Adrenal gland (tissue), 12 donors: ENCODE measurements around the gene PPP2R2D. TPM values are rescaled to one million over a fixed set of nuclear protein-coding genes. Genes with fewer than 3 reads are reported as not detected.

ENCODE experiments used
- DNase-seq, 7 donors: peaks; one replicate each; pipeline ENCODE4 v3.0.0-alpha.2; 2019 to 2020
- H3K27ac ChIP-seq, 5 donors: fragments of 200-600 bp; sonication (generic) in 4 of 5; 1 replicate in 3 of 5; 2 replicates in 2 of 5; pipeline versions ENCODE4 v1.5.1 to v1.8.0; 2016 to 2020; ENCODE audit warnings: mild to moderate bottlenecking in 1 of 5
- H3K27me3 ChIP-seq: fragments of 200-600 bp; 2 replicates; pipeline ENCODE4 v1.8.0; 2021
- H3K36me3 ChIP-seq, 2 donors: fragments of 200-600 bp; replicated peaks in 1 of 2; 1 replicate in 1 of 2; 2 replicates in 1 of 2; pipeline versions ENCODE4 v1.5.1 to v1.8.0; 2018 to 2022
- H3K4me1 ChIP-seq, 2 donors: fragments of 200-600 bp; replicated peaks in 1 of 2; 1 replicate in 1 of 2; 2 replicates in 1 of 2; pipeline versions ENCODE4 v1.5.1 to v1.8.0; 2018 to 2021
- H3K4me3 ChIP-seq, 4 donors: fragments of 200-600 bp; sonication (generic) in 3 of 4; one replicate each; pipeline ENCODE4 v1.5.1; 2016 to 2018
- H3K9me3 ChIP-seq, 3 donors: fragments of 200-600 bp; sonication (generic) in 1 of 3; replicated peaks in 1 of 3; 1 replicate in 2 of 3; 2 replicates in 1 of 3; pipeline versions ENCODE4 v1.5.1 to v1.8.0; 2016 to 2021
- POLR2A ChIP-seq, 2 donors: fragments of 450-650 bp; IDR thresholded peaks; one replicate each; pipeline ENCODE4 v1.6.1; 2017; ENCODE audit warnings: antibody characterized with exemption in 2 of 2, mild to moderate bottlenecking in 2 of 2, moderate library complexity in 1 of 2
- WGBS, 4 donors: extraction: QIAGEN DNeasy Blood & Tissue Kit in 2 of 4; methylation state at CpG; one replicate each; pipeline versions ENCODE4 v1.1.5 to v1.1.7; 2013 to 2017; 5-methylcytosine and 5-hydroxymethylcytosine counted together
- intact Hi-C, 2 donors: fragments of 100-400 bp; cut with DNase I; formaldehyde crosslinking; loops; one replicate each; pipeline versions ENCODE4 v1.14.1 to v1.15.0; 2022 to 2023
- polyA plus RNA-seq, 3 donors: library from polyadenylated mRNA; stranded (reverse); fragments of 200-250 nt in 2 of 3; fragments of 350-450 nt in 1 of 3; fragmentation: Illumina TruSeq in 1 of 3; extraction: RNeasy Lipid Tissue Mini Kit (QIAGEN cat#74804) in 1 of 3; gene quantifications; one replicate each; pipeline ENCODE4 v1.2.3, GENCODE V29; 2013 to 2014
- total RNA-seq, 9 donors: library from RNA; depleted of rRNA in 4 of 9; stranded (reverse); fragments of >200 nt in 4 of 9; fragments of 120-200 nt in 1 of 9; fragmentation: NEBNext Ultra II Directional in 1 of 9; extraction: Animal tissue kit (Norgen Biotek cat#: 25700) in 1 of 9; gene quantifications; one replicate each; pipeline versions ENCODE4 v1.1.0 to v1.2.4, GENCODE V29; 2013 to 2023
- TF ChIP-seq, protein P1 (sequence below), 6 experiments: fragments of 450-650 bp in 4 of 6; fragments of 200-600 bp in 2 of 6; sonication (generic) in 1 of 6; IDR thresholded peaks; 1 replicate in 5 of 6; 2 replicates in 1 of 6; pipeline versions ENCODE4 v1.5.1 to v1.8.0; 2016 to 2021; ENCODE audit warnings: antibody characterized with exemption in 6 of 6, mild to moderate bottlenecking in 2 of 6, moderate library complexity in 1 of 6
- donor health status: healthy with polysubstance abuse.
- donor health status: Bipolar disorder and iron deficiency.
- donor health status: DM: yes; HTN: yes; CAD: no.
- donor health status: DM: no; HTN: no; CAD: no.
- donor health status: DM: no; HTN: no; CAD: no.
- donor health status: DM: yes; HTN: yes; CAD: no.

Gene PPP2R2D
- total and polyA plus RNA-seq, 12 donors = 37.8 to 83.2 (median 58.9) TPM

DNA sequence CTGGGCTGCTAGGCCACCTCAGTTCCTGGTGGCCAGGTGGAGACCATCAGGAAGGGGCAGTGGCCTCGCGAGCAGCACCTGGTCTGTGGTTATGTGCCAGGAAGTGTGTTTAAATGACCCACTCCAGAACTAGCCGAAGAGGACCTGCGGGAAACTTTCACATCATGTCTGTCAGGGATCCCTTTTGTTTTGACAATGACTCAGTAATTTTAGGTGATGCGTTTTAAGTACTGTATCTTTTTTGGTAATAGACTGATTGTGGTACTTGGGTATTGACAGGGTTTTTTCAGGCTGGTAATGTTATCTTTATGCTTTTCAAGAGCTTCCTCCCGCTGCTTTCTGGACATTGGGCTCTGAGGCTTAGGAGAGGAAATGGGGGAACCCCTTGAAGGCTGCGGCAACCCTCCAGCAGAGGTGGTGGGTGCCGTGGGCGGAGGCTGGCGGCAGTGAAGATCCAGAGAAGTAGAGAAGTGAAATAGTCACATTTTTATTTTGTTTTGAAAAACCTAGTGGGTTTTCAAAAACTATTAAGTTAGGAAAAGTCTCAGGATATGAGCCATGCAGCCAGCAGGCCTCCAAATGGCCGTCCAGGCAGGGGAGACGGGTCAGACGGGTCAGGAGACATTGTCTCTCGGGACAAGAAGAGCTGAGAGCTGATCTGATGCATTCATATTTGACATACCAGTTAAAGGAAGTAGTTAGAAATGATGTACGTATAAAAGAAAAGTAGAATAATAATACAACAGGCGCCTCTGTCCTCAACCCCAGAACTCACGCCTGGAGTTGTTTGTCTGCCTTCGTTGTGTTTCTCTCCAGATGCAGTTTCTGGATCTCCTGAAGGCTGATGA, 27.7 kb downstream of the PPP2R2D start:
- H3K9me3 ChIP-seq = no peaks in the 10 kb centered on the region
- H3K27me3 ChIP-seq = no peaks in the 10 kb centered on the region
- intact Hi-C loops = no loop called here
- H3K4me3 ChIP-seq = no peak overlapping the region
- H3K4me1 ChIP-seq = peaks cover 10 to 52% of the 10 kb centered on the region in 2 donors
- TF ChIP-seq, protein P1, sequence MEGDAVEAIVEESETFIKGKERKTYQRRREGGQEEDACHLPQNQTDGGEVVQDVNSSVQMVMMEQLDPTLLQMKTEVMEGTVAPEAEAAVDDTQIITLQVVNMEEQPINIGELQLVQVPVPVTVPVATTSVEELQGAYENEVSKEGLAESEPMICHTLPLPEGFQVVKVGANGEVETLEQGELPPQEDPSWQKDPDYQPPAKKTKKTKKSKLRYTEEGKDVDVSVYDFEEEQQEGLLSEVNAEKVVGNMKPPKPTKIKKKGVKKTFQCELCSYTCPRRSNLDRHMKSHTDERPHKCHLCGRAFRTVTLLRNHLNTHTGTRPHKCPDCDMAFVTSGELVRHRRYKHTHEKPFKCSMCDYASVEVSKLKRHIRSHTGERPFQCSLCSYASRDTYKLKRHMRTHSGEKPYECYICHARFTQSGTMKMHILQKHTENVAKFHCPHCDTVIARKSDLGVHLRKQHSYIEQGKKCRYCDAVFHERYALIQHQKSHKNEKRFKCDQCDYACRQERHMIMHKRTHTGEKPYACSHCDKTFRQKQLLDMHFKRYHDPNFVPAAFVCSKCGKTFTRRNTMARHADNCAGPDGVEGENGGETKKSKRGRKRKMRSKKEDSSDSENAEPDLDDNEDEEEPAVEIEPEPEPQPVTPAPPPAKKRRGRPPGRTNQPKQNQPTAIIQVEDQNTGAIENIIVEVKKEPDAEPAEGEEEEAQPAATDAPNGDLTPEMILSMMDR (IDR thresholded peaks at IDR 0.05) = no peak
- no peak for TF ChIP-seq POLR2A (IDR thresholded peaks at IDR 0.05)
- H3K27ac ChIP-seq = peak overlapping the region in 2 of 5 donors; percentile 44 to 70
- DNase-seq = peak in 1 of 7 donors; percentile 53
- WGBS, 4 donors = 64 to 73% (median 69%) methylated on average over 18 of the region's 18 CpGs
- H3K36me3 ChIP-seq = no peaks in the 10 kb centered on the region

DNA sequence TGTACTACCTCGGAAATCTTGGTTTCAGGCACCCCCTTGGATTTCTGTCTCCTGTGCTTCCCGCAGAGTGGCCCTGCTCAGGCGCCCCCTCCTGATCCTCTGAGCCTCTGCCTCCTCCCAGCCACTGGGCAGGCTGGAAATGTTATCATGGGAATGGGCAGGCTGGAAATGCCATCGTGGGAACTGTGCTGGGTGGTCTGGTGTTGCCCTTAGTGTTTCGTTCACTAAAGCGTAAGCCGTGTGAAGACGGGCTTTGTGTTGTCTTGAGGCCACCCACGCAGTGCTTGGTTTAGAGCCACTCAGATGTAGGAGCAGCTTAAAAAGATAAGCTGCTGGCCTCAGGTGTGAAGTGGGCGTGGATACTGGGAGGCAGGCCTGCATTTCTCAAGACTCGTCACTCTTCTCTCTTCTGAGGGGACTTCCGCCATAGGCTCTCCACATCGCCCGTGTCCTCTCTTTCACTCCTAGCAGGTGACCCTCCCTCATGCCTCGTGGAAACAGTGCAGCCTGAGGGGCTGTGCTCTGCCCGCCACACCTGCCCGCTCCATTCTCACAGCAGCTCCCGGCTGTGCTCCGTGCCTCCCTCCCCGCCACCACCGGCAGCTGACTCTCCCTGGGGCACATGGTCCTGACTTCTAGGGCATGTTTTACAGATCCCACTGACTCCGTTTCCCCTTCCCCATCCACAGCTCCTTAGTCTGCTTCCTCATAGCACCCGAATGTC, 28.5 kb downstream of the PPP2R2D start:
- TF ChIP-seq POLR2A (IDR thresholded peaks at IDR 0.05) = no peak
- TF ChIP-seq, protein P1 (IDR thresholded peaks at IDR 0.05) = no peak
- intact Hi-C loops = no loop called here
- Histone ChIP-seq H3K9me3 (no peaks in the 10 kb centered on the region), H3K27ac (peak overlapping the region in 2 of 5 donors; percentile 24 to 70), H3K27me3 (no peaks in the 10 kb centered on the region), H3K36me3 (no peaks in the 10 kb centered on the region), H3K4me3 (no peak overlapping the region), H3K4me1 (peaks cover 10 to 55% of the 10 kb centered on the region in 2 donors)
- 82 to 87% (median 86%) methylated on average over 19 to 23 of the region's 23 CpGs for WGBS, 4 donors
- peak in 1 of 7 donors; percentile 50 for DNase-seq

DNA sequence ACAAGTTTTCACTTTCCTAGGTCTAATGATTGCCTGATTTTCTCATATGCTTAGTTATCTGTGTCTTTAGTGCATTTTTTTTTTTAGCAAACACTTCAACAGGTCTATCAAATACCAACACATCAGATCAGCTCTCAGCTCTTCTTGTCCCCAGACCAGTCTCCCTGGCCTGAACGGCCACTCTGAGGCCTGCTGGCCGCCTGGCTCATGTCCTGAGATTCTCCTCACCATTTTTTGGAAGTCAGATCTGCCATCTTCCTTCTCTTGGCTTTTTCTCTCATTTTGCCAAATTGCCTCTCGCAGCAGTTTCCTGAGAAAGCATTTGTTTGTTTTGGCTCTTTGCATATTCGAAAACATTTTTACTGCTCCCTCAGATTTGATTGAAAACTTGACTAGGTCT, 29.3 kb downstream of the PPP2R2D start:
- Histone ChIP-seq H3K27me3 (no peaks in the 10 kb centered on the region), H3K9me3 (no peaks in the 10 kb centered on the region), H3K36me3 (no peaks in the 10 kb centered on the region), H3K27ac (peak overlapping the region in 1 of 5 donors; percentile 65), H3K4me3 (no peak overlapping the region), H3K4me1 (peaks cover 10 to 55% of the 10 kb centered on the region in 2 donors)
- intact Hi-C loops = no loop called here
- TF ChIP-seq, protein P1 (IDR thresholded peaks at IDR 0.05) = no peak
- TF ChIP-seq POLR2A (IDR thresholded peaks at IDR 0.05) = no peak
- no peak for DNase-seq
- 67 to 88% (median 73%) methylated on average over 4 of the region's 4 CpGs for WGBS, 4 donors

DNA sequence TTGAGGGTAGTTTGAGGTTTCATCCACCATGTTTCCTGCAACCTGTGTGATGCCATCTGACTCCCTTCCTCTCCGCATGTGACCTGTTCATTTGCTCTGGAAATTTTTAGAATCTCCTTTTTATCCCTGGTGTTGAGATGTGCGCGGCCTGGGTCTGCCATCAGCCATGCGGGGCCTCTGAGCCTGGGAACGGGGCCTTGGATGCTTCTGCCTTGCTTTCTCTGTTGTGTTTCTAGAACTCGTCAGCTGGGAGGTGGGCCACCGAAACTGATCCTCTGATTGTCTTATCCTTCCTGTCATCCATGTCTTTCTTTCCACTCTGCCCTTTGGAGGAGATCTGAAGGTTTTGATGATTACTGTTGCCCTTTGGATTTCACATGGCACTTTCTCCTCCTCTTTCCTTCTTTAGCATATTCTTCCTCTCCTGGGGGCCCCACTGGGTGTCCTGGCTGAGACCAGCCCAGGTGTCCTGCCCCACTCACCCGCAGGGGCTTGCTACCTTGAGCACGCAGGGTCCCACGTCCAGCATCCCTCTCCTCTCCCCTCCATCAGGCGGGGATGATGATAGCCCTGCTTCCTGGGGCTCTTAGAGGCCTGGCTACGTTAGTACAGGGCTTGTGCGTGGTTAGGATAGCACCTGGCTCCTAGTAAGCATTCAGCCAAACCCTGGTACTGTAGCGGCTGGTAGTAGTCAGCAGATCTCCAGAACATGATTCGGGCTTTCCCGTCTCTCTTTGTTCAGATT, 29.9 kb downstream of the PPP2R2D start:
- no peak for DNase-seq
- TF ChIP-seq POLR2A (IDR thresholded peaks at IDR 0.05) = no peak
- TF ChIP-seq, protein P1 (IDR thresholded peaks at IDR 0.05) = no peak
- 87 to 98% (median 92%) methylated on average over 15 to 16 of the region's 16 CpGs for WGBS, 4 donors
- Histone ChIP-seq H3K9me3 (no peaks in the 10 kb centered on the region), H3K36me3 (no peaks in the 10 kb centered on the region), H3K27me3 (no peaks in the 10 kb centered on the region), H3K4me3 (no peak overlapping the region), H3K4me1 (peaks cover 10 to 55% of the 10 kb centered on the region in 2 donors), H3K27ac (peak overlapping the region in 4 of 5 donors; percentile 42 to 65 (median 48))
- intact Hi-C loops = no loop called here
